Measurements from ENCODE around the gene PUS1. TPM values are rescaled to one million over a fixed set of nuclear protein-coding genes. Genes with fewer than 3 reads are reported as not detected.

Gene PUS1
- total and polyA plus RNA-seq, 10 of the 15 experiments (the other 5 are each of a cell fraction or from before 2014, with no cell fraction given): 1.3 to 74.2 (median 25.4) TPM

GRCh38 chr12:131940141-131940547 lies 11.1 kb downstream of the PUS1 start (continued):
- TF ChIP-seq ZBTB4 (CRISPR knock-in tag; IDR thresholded peaks at IDR 0.05) (no peak), SP1 (IDR thresholded peaks at IDR 0.05; ENCODE audit: low read depth, low read length) (no peak), HCFC1 (IDR thresholded peaks at IDR 0.05; ENCODE audit: low read length) (no peak), RBBP5 (conservative IDR thresholded peaks at IDR 0.05) (no peak), BCL11A (IDR thresholded peaks at IDR 0.05; ENCODE audit: low read depth, low read length) (no peak), ASH2L (IDR thresholded peaks at IDR 0.05; ENCODE audit: borderline replicate concordance, low read depth) (no peak)

GRCh38 chr12:131941116-131941986 lies 12.3 kb downstream of the PUS1 start:
- BruUV-seq (replicated peaks): no TSS peak
- Histone ChIP-seq H3K4me1 (ENCODE audit: control insufficient read depth, insufficient read depth, low read length) (no peaks in the 10 kb centered on the region), H3K9me3 (replicated peaks; ENCODE audit: control insufficient read depth, insufficient read depth, low read length) (no peaks in the 10 kb centered on the region), H3K4me2 (ENCODE audit: control insufficient read depth, insufficient read depth) (no peak overlapping the region), H3K36me3 (ENCODE audit: control insufficient read depth in 2 of 2, insufficient read depth in 2 of 2, low read length in 1 of 2) (peaks cover 6 to 24% of the 10 kb centered on the region in 2 experiments), H3K27me3 (replicated peaks in 1 of 2; ENCODE audit: control insufficient read depth in 2 of 2, insufficient read depth in 2 of 2, low read length in 1 of 2) (no peaks in the 10 kb centered on the region), H3K79me2 (ENCODE audit: control insufficient read depth, insufficient read depth, low read length) (no peaks in the 10 kb centered on the region), H3K9ac (ENCODE audit: control insufficient read depth, insufficient read depth, low read length) (no peak overlapping the region), H4K20me1 (ENCODE audit: control insufficient read depth, insufficient read depth) (no peaks in the 10 kb centered on the region), H3K4me3 (no peak overlapping the region), H2AFZ (ENCODE audit: control insufficient read depth, low read depth, low read length) (no peak overlapping the region), H3K27ac (ENCODE audit: control insufficient read depth, insufficient read depth) (no peak overlapping the region)
- ChIA-PET CTCF (no interaction called here), RAD21 (ENCODE audit: unreplicated experiment) (no interaction called here), SMC1A (ENCODE audit: uncharacterized antibody, unreplicated experiment) (no interaction called here), POLR2A (no interaction called here)
- TF ChIP-seq POLR2A (IDR thresholded peaks at IDR 0.05; ENCODE audit: low read depth, low read length): peak; percentile 66
- no peak for TF ChIP-seq MYC (IDR thresholded peaks at IDR 0.05; ENCODE audit: insufficient read depth, insufficient read length, insufficient replicate concordance, low read length, severe bottlenecking)
- in situ Hi-C loops (cut with MboI) (no loop called here), intact Hi-C loops (cut with micrococcal nuclease; ENCODE audit: unreplicated experiment) (no loop called here)
- WGBS (ENCODE audit: insufficient coverage, insufficient replicate concordance, low lambda C conversion rate, missing lambda C conversion rate): 99% methylated on average over 46 of the region's 46 CpGs
- no peak for ATAC-seq
- no peak for DNase-seq (ENCODE audit: low read depth, low spot score)
- FAIRE-seq: no peak

All from GM12878 (cell line).